ENCODE data around the gene GPR22. TPM values are rescaled to one million over a fixed set of nuclear protein-coding genes. Genes with fewer than 3 reads are reported as not detected.

The GPR22 gene
- total and polyA plus RNA-seq, 2 of the 8 experiments (the other 6 are each of a cell fraction or from before 2014, with no cell fraction given), result 0.02 TPM; not detected in 1

- TF ChIP-seq CHD7 (IDR thresholded peaks at IDR 0.05; ENCODE audit: insufficient replicate concordance, low read length), result no peak
- no peak for TF ChIP-seq GABPA (IDR thresholded peaks at IDR 0.05; ENCODE audit: borderline replicate concordance, insufficient read depth, low read length)
- no peak for TF ChIP-seq JUN (IDR thresholded peaks at IDR 0.05; ENCODE audit: low read depth, low read length)
- no peak for TF ChIP-seq TAF7 (optimal IDR thresholded peaks at IDR 0.05; ENCODE audit: borderline replicate concordance, low read depth, low read length)
- no peak for TF ChIP-seq POLR2AphosphoS5 (IDR thresholded peaks at IDR 0.05; ENCODE audit: low read depth, low read length)
- TF ChIP-seq MAX (IDR thresholded peaks at IDR 0.05), result no peak
- TF ChIP-seq EGR1 (IDR thresholded peaks at IDR 0.05; ENCODE audit: borderline replicate concordance, low read depth, low read length), result no peak
- TF ChIP-seq TEAD4 (IDR thresholded peaks at IDR 0.05; ENCODE audit: low read depth, low read length), result no peak
- TF ChIP-seq TBP (IDR thresholded peaks at IDR 0.05; ENCODE audit: low read depth, low read length), result no peak
- no peak for TF ChIP-seq CBX5 (IDR thresholded peaks at IDR 0.05; ENCODE audit: low read depth, low read length)
Observed at GRCh38 chr7:107430057-107430456, 39.8 kb upstream of the GPR22 start (continued).

All from H1 (cell line).